ENCODE results near the gene VMAC. TPM values are rescaled to one million over a fixed set of nuclear protein-coding genes. Genes with fewer than 3 reads are reported as not detected.

Gene VMAC
- total and polyA plus RNA-seq, 2 of the 13 experiments (the other 11 are each of a cell fraction or from before 2014, with no cell fraction given) = 2.4 TPM

DNA sequence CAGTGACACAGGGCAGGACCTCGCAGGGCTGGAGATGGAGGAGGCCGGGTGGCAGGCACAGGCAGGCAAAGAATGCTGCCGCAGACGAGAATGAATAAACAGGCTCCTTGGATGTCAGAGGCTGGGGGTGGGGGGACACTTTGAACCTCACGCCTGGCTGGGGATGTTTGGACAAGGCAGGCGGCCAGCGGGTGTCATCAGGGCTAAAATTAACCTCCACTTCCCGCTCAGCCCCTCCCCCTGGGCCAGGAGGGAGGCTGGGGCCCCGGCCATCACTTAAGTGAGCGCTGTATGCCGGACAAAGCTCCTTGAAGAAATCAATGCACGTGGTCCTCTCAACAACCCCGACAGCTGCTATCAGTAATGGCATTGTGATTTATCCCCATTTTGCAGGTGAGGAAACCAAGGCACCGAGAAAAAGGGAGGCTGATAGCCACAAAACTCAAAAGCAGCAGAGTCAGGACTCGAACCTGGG lies 24.0 kb upstream of the VMAC start (continued):
- TF ChIP-seq, protein P1, sequence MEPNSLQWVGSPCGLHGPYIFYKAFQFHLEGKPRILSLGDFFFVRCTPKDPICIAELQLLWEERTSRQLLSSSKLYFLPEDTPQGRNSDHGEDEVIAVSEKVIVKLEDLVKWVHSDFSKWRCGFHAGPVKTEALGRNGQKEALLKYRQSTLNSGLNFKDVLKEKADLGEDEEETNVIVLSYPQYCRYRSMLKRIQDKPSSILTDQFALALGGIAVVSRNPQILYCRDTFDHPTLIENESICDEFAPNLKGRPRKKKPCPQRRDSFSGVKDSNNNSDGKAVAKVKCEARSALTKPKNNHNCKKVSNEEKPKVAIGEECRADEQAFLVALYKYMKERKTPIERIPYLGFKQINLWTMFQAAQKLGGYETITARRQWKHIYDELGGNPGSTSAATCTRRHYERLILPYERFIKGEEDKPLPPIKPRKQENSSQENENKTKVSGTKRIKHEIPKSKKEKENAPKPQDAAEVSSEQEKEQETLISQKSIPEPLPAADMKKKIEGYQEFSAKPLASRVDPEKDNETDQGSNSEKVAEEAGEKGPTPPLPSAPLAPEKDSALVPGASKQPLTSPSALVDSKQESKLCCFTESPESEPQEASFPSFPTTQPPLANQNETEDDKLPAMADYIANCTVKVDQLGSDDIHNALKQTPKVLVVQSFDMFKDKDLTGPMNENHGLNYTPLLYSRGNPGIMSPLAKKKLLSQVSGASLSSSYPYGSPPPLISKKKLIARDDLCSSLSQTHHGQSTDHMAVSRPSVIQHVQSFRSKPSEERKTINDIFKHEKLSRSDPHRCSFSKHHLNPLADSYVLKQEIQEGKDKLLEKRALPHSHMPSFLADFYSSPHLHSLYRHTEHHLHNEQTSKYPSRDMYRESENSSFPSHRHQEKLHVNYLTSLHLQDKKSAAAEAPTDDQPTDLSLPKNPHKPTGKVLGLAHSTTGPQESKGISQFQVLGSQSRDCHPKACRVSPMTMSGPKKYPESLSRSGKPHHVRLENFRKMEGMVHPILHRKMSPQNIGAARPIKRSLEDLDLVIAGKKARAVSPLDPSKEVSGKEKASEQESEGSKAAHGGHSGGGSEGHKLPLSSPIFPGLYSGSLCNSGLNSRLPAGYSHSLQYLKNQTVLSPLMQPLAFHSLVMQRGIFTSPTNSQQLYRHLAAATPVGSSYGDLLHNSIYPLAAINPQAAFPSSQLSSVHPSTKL (CRISPR knock-in tag; IDR thresholded peaks at IDR 0.05) = peak; percentile 92
- TF ChIP-seq, protein P2, sequence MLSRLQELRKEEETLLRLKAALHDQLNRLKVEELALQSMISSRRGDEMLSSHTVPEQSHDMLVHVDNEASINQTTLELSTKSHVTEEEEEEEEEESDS (CRISPR knock-in tag; IDR thresholded peaks at IDR 0.05; ENCODE audit: borderline replicate concordance) = no peak
- no peak for TF ChIP-seq ZFP62 (CRISPR knock-in tag; IDR thresholded peaks at IDR 0.05)
- TF ChIP-seq GTF2F1 (IDR thresholded peaks at IDR 0.05; ENCODE audit: low read length) = no peak
- TF ChIP-seq, protein P3, sequence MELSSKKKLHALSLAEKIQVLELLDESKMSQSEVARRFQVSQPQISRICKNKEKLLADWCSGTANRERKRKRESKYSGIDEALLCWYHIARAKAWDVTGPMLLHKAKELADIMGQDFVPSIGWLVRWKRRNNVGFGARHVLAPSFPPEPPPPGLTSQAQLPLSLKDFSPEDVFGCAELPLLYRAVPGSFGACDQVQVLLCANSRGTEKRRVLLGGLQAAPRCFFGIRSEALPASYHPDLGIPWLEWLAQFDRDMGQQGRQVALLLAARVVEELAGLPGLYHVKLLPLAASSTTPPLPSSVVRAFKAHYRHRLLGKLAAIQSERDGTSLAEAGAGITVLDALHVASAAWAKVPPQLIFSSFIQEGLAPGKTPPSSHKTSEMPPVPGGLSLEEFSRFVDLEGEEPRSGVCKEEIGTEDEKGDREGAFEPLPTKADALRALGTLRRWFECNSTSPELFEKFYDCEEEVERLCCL (CRISPR knock-in tag; IDR thresholded peaks at IDR 0.05; ENCODE audit: borderline replicate concordance) = no peak
- TF ChIP-seq, protein P4, sequence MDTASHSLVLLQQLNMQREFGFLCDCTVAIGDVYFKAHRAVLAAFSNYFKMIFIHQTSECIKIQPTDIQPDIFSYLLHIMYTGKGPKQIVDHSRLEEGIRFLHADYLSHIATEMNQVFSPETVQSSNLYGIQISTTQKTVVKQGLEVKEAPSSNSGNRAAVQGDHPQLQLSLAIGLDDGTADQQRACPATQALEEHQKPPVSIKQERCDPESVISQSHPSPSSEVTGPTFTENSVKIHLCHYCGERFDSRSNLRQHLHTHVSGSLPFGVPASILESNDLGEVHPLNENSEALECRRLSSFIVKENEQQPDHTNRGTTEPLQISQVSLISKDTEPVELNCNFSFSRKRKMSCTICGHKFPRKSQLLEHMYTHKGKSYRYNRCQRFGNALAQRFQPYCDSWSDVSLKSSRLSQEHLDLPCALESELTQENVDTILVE (CRISPR knock-in tag; IDR thresholded peaks at IDR 0.05) = peak; percentile 60; the same call in 1 of the 2 replicates
- TF ChIP-seq ZSCAN12 (CRISPR knock-in tag; IDR thresholded peaks at IDR 0.05) = no peak
- TF ChIP-seq ZMYM3 (CRISPR knock-in tag; IDR thresholded peaks at IDR 0.05) = peak; percentile 90; the same call in 1 of the 2 replicates
- no peak for TF ChIP-seq ZFYVE20 (CRISPR knock-in tag; IDR thresholded peaks at IDR 0.05; ENCODE audit: borderline replicate concordance, low read depth)
- TF ChIP-seq GFI1 (CRISPR knock-in tag; IDR thresholded peaks at IDR 0.05; ENCODE audit: borderline replicate concordance) = peak; percentile 74
- no peak for TF ChIP-seq ZNF569 (CRISPR knock-in tag; IDR thresholded peaks at IDR 0.05; ENCODE audit: borderline replicate concordance)
- TF ChIP-seq SSRP1 (CRISPR knock-in tag; IDR thresholded peaks at IDR 0.05) = no peak
- peak; percentile 62; the same call in 1 of the 2 replicates for TF ChIP-seq AKAP8 (CRISPR knock-in tag; IDR thresholded peaks at IDR 0.05)
- TF ChIP-seq, protein P5, sequence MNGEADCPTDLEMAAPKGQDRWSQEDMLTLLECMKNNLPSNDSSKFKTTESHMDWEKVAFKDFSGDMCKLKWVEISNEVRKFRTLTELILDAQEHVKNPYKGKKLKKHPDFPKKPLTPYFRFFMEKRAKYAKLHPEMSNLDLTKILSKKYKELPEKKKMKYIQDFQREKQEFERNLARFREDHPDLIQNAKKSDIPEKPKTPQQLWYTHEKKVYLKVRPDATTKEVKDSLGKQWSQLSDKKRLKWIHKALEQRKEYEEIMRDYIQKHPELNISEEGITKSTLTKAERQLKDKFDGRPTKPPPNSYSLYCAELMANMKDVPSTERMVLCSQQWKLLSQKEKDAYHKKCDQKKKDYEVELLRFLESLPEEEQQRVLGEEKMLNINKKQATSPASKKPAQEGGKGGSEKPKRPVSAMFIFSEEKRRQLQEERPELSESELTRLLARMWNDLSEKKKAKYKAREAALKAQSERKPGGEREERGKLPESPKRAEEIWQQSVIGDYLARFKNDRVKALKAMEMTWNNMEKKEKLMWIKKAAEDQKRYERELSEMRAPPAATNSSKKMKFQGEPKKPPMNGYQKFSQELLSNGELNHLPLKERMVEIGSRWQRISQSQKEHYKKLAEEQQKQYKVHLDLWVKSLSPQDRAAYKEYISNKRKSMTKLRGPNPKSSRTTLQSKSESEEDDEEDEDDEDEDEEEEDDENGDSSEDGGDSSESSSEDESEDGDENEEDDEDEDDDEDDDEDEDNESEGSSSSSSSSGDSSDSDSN (CRISPR knock-in tag; IDR thresholded peaks at IDR 0.05) = peak; percentile 47; the same call in 1 of the 2 replicates
